ENCODE results near the gene BHLHE40.

BHLHE40 gene

DNA sequence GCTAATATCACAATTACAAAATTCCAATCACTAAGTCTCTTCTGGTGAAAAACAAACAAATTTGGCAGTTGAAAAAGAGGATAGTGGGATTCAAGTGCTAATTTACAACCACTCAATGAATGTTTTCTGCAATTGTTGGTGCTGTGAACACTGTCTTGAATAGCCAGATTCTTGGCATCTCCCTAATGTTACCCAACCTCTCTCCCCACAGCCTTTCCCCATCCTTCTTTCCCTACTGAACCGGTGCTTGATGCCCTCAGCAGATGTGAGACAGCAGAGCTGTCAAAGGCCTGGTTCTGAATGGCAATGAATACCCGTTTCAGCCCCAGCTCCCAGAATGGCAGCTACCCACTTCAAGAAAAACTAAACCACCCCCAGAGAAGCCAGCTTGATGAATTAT lies 22.5 kb upstream of the BHLHE40 start:
- TF ChIP-seq, protein P1, sequence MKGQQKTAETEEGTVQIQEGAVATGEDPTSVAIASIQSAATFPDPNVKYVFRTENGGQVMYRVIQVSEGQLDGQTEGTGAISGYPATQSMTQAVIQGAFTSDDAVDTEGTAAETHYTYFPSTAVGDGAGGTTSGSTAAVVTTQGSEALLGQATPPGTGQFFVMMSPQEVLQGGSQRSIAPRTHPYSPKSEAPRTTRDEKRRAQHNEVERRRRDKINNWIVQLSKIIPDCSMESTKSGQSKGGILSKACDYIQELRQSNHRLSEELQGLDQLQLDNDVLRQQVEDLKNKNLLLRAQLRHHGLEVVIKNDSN (IDR thresholded peaks at IDR 0.05): no peak
- no peak for TF ChIP-seq NFIC (IDR thresholded peaks at IDR 0.05)
- no peak for TF ChIP-seq RAD21 (IDR thresholded peaks at IDR 0.05; ENCODE audit: low read depth)
- no peak for TF ChIP-seq CEBPB (IDR thresholded peaks at IDR 0.05)
- no peak for TF ChIP-seq CREB1 (IDR thresholded peaks at IDR 0.05; ENCODE audit: low read depth)
- TF ChIP-seq, protein P2, sequence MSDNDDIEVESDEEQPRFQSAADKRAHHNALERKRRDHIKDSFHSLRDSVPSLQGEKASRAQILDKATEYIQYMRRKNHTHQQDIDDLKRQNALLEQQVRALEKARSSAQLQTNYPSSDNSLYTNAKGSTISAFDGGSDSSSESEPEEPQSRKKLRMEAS (IDR thresholded peaks at IDR 0.05): no peak
- no peak for TF ChIP-seq EP300 (IDR thresholded peaks at IDR 0.05; ENCODE audit: borderline replicate concordance)
- TF ChIP-seq ZBTB7A (IDR thresholded peaks at IDR 0.05; ENCODE audit: low read depth): no peak
- TF ChIP-seq, protein P3, sequence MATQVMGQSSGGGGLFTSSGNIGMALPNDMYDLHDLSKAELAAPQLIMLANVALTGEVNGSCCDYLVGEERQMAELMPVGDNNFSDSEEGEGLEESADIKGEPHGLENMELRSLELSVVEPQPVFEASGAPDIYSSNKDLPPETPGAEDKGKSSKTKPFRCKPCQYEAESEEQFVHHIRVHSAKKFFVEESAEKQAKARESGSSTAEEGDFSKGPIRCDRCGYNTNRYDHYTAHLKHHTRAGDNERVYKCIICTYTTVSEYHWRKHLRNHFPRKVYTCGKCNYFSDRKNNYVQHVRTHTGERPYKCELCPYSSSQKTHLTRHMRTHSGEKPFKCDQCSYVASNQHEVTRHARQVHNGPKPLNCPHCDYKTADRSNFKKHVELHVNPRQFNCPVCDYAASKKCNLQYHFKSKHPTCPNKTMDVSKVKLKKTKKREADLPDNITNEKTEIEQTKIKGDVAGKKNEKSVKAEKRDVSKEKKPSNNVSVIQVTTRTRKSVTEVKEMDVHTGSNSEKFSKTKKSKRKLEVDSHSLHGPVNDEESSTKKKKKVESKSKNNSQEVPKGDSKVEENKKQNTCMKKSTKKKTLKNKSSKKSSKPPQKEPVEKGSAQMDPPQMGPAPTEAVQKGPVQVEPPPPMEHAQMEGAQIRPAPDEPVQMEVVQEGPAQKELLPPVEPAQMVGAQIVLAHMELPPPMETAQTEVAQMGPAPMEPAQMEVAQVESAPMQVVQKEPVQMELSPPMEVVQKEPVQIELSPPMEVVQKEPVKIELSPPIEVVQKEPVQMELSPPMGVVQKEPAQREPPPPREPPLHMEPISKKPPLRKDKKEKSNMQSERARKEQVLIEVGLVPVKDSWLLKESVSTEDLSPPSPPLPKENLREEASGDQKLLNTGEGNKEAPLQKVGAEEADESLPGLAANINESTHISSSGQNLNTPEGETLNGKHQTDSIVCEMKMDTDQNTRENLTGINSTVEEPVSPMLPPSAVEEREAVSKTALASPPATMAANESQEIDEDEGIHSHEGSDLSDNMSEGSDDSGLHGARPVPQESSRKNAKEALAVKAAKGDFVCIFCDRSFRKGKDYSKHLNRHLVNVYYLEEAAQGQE (IDR thresholded peaks at IDR 0.05; ENCODE audit: low read depth): no peak
- no peak for TF ChIP-seq TCF12 (IDR thresholded peaks at IDR 0.05; ENCODE audit: low read depth)

- TF ChIP-seq, protein P3 (IDR thresholded peaks at IDR 0.05; ENCODE audit: low read depth): no peak
- TF ChIP-seq CEBPB (IDR thresholded peaks at IDR 0.05) (no peak), RAD21 (IDR thresholded peaks at IDR 0.05; ENCODE audit: low read depth) (no peak), EP300 (IDR thresholded peaks at IDR 0.05; ENCODE audit: borderline replicate concordance) (no peak), ZBTB7A (IDR thresholded peaks at IDR 0.05; ENCODE audit: low read depth) (no peak), TCF12 (IDR thresholded peaks at IDR 0.05; ENCODE audit: low read depth) (no peak), EGR1 (IDR thresholded peaks at IDR 0.05) (no peak), YY1 (IDR thresholded peaks at IDR 0.05; ENCODE audit: low read depth) (no peak), CREB1 (IDR thresholded peaks at IDR 0.05; ENCODE audit: low read depth) (no peak), TAF1 (IDR thresholded peaks at IDR 0.05; ENCODE audit: low read depth) (no peak), NFIC (IDR thresholded peaks at IDR 0.05) (no peak)
- TF ChIP-seq, protein P1 (IDR thresholded peaks at IDR 0.05): no peak
- TF ChIP-seq, protein P2 (IDR thresholded peaks at IDR 0.05): no peak
These were observed 21.3 kb upstream of the BHLHE40 start for GRCh38 chr3:4957978-4958377.

DNA sequence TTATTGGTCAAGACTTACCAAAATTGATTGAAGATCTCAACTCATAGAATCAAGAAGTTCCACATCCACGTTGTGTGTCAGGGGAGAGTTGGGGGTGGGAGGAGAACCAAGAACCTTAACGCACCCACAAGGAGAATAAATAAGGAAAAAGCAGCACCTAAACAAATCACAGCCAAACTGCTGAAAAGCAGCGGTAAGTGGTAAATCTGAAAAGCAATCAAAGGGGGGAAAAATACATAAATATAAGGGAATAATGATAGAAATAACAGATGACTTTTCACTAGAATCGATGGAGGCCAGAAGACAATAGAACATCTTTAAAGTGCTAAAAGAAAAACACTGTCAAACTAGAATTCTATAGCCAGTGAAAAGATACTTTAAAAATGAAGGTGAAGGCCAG lies 20.1 kb upstream of the BHLHE40 start:
- no peak for TF ChIP-seq CEBPB (IDR thresholded peaks at IDR 0.05)
- TF ChIP-seq, protein P1 (IDR thresholded peaks at IDR 0.05): no peak
- no peak for TF ChIP-seq ZBTB7A (IDR thresholded peaks at IDR 0.05; ENCODE audit: low read depth)
- TF ChIP-seq YY1 (IDR thresholded peaks at IDR 0.05; ENCODE audit: low read depth): no peak
- TF ChIP-seq TEAD4 (IDR thresholded peaks at IDR 0.05): no peak
- TF ChIP-seq TCF12 (IDR thresholded peaks at IDR 0.05; ENCODE audit: low read depth): no peak
- no peak for TF ChIP-seq RAD21 (IDR thresholded peaks at IDR 0.05; ENCODE audit: low read depth)
- TF ChIP-seq, protein P3 (IDR thresholded peaks at IDR 0.05; ENCODE audit: low read depth): no peak
- no peak for TF ChIP-seq TAF1 (IDR thresholded peaks at IDR 0.05; ENCODE audit: low read depth)
- no peak for TF ChIP-seq FOXM1 (IDR thresholded peaks at IDR 0.05; ENCODE audit: borderline replicate concordance, low read depth)
- TF ChIP-seq CREB1 (IDR thresholded peaks at IDR 0.05; ENCODE audit: low read depth): no peak
- TF ChIP-seq EP300 (IDR thresholded peaks at IDR 0.05; ENCODE audit: borderline replicate concordance): no peak
- TF ChIP-seq, protein P2 (IDR thresholded peaks at IDR 0.05): no peak
- no peak for TF ChIP-seq NFIC (IDR thresholded peaks at IDR 0.05)
- no peak for TF ChIP-seq EGR1 (IDR thresholded peaks at IDR 0.05)

All from Ishikawa (cell line).